ENCODE measurements around the gene MORN4. TPM values are rescaled to one million over a fixed set of nuclear protein-coding genes. Genes with fewer than 3 reads are reported as not detected.
"Not testable (repeated sequence)": the region's sequence is repeated elsewhere in the genome, so short reads cannot be mapped to it uniquely, and the experiment has no call there.

Gene MORN4
- total RNA-seq, 1 experiment from 2014 or later: 11.9 TPM

GRCh38 chr10:97577701-97578100 is 55.6 kb downstream of the MORN4 start:
- H3K79me2 ChIP-seq (ENCODE audit: insufficient read depth, low read length): no peaks in the 10 kb centered on the region
- no peak overlapping the region for H4K5ac ChIP-seq (ENCODE audit: insufficient read length, low read depth, low read length)
- H3K4me2 ChIP-seq (ENCODE audit: insufficient read depth, insufficient read length, low read length): no peak overlapping the region
- H2AFZ ChIP-seq (ENCODE audit: low read length): no peak overlapping the region
- no peak overlapping the region for H2BK20ac ChIP-seq (ENCODE audit: low read depth, low read length, poor library complexity, severe bottlenecking)
- no peak overlapping the region for H4K91ac ChIP-seq (ENCODE audit: insufficient read length, low read depth, low read length)
- H3K56ac ChIP-seq (ENCODE audit: insufficient read length, low read depth, low read length): no peak overlapping the region
- H3K23me2 ChIP-seq (ENCODE audit: insufficient read length, low read depth, low read length, poor library complexity, severe bottlenecking): no peaks in the 10 kb centered on the region
- H3K79me1 ChIP-seq (ENCODE audit: insufficient read depth, low read depth, low read length, poor library complexity, severe bottlenecking): no peaks in the 10 kb centered on the region
- WGBS (ENCODE audit: extremely low coverage, insufficient read length, low lambda C conversion rate): no CpG with 5 or more reads among the region's 9 CpGs
- Mint-ChIP-seq H3K9me3 (no peaks in the 10 kb centered on the region), H3K36me3 (ENCODE audit: insufficient read depth in 1 of 3, low read depth in 3 of 3) (no peaks in the 10 kb centered on the region), H3K27ac (no peak overlapping the region), H3K27me3 (ENCODE audit: low read depth) (peaks cover under 1% of the 10 kb centered on the region; the same call in 1 of the 2 replicates), H3K4me1 (peaks cover 9 to 12% of the 10 kb centered on the region in 2 experiments), H3K4me3 (no peak overlapping the region)
- H3K4me1 ChIP-seq (ENCODE audit: insufficient read depth, low read length): no peaks in the 10 kb centered on the region
- H2BK12ac ChIP-seq (ENCODE audit: insufficient read length, low read depth, low read length): no peak overlapping the region
- no peak overlapping the region for H3K4ac ChIP-seq (ENCODE audit: low read depth, low read length)
- H3K14ac ChIP-seq (ENCODE audit: insufficient read depth, low read length): no peak overlapping the region
- H3K23ac ChIP-seq (ENCODE audit: insufficient read length, low read depth, low read length): no peak overlapping the region
- no peak overlapping the region for H2AK5ac ChIP-seq (ENCODE audit: insufficient read length, low read length)
- no peak for DNase-seq
- H3K18ac ChIP-seq (ENCODE audit: insufficient read length, low read depth, low read length): no peak overlapping the region
- no peak overlapping the region for H2BK120ac ChIP-seq (ENCODE audit: low read depth, low read length, poor library complexity, severe bottlenecking)
- no peak overlapping the region for H2BK5ac ChIP-seq (ENCODE audit: insufficient read length, low read length)
- TF ChIP-seq, protein P1, sequence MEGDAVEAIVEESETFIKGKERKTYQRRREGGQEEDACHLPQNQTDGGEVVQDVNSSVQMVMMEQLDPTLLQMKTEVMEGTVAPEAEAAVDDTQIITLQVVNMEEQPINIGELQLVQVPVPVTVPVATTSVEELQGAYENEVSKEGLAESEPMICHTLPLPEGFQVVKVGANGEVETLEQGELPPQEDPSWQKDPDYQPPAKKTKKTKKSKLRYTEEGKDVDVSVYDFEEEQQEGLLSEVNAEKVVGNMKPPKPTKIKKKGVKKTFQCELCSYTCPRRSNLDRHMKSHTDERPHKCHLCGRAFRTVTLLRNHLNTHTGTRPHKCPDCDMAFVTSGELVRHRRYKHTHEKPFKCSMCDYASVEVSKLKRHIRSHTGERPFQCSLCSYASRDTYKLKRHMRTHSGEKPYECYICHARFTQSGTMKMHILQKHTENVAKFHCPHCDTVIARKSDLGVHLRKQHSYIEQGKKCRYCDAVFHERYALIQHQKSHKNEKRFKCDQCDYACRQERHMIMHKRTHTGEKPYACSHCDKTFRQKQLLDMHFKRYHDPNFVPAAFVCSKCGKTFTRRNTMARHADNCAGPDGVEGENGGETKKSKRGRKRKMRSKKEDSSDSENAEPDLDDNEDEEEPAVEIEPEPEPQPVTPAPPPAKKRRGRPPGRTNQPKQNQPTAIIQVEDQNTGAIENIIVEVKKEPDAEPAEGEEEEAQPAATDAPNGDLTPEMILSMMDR (conservative IDR thresholded peaks at IDR 0.05): no peak
- no peaks in the 10 kb centered on the region for H4K20me1 ChIP-seq (ENCODE audit: control insufficient read depth, insufficient read depth, insufficient read length)
- H3K9ac ChIP-seq (ENCODE audit: extremely low read depth, insufficient read length, low read length): no peak overlapping the region
- no peak overlapping the region for H2BK15ac ChIP-seq (ENCODE audit: low read depth, low read length)
- H3K27me3 ChIP-seq (ENCODE audit: insufficient read depth, low read length): no peaks in the 10 kb centered on the region
- H3T11ph ChIP-seq (ENCODE audit: low read length): no peak overlapping the region
- H3K9me3 ChIP-seq (ENCODE audit: control insufficient read depth, low read depth, low read length): no peaks in the 10 kb centered on the region
- H4K8ac ChIP-seq (replicated peaks; ENCODE audit: insufficient read length, low read depth, low read length): no peak overlapping the region
- H3K27ac ChIP-seq (ENCODE audit: insufficient read length, low read depth, low read length): no peak overlapping the region

DNA sequence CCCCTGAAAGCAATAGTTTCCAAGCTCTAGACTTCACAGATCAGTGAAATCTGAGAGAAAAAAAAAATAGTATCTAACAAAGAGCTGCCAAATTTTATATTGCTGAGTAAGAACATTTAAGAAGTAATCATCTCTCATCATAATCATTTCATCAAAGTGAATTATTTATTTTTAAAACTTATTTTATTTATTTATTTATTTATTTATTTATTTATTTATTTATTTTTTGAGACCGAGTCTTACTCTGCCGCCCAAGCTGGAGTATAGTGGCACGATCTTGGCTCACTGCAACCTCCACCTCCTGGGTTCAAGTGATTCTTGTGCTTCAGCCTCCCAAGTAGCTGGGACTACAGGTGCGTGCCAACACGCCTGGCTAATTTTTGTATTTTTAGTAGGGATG is 56.8 kb downstream of the MORN4 start:
- not testable (repeated sequence) for H3K4me2 ChIP-seq (ENCODE audit: insufficient read depth, insufficient read length, low read length); H3K9me3 ChIP-seq (ENCODE audit: control insufficient read depth, low read depth, low read length); H3K79me1 ChIP-seq (ENCODE audit: insufficient read depth, low read depth, low read length, poor library complexity, severe bottlenecking); H4K91ac ChIP-seq (ENCODE audit: insufficient read length, low read depth, low read length); H2BK20ac ChIP-seq (ENCODE audit: low read depth, low read length, poor library complexity, severe bottlenecking); H4K20me1 ChIP-seq (ENCODE audit: control insufficient read depth, insufficient read depth, insufficient read length); H4K8ac ChIP-seq (replicated peaks; ENCODE audit: insufficient read length, low read depth, low read length); H3K56ac ChIP-seq (ENCODE audit: insufficient read length, low read depth, low read length); H3K14ac ChIP-seq (ENCODE audit: insufficient read depth, low read length); H3T11ph ChIP-seq (ENCODE audit: low read length); H3K9me3 Mint-ChIP-seq; H2AFZ ChIP-seq (ENCODE audit: low read length); H2BK15ac ChIP-seq (ENCODE audit: low read depth, low read length); H3K23ac ChIP-seq (ENCODE audit: insufficient read length, low read depth, low read length); H2BK120ac ChIP-seq (ENCODE audit: low read depth, low read length, poor library complexity, severe bottlenecking); H3K4me3 Mint-ChIP-seq; H3K79me2 ChIP-seq (ENCODE audit: insufficient read depth, low read length); H2BK5ac ChIP-seq (ENCODE audit: insufficient read length, low read length); H3K27ac ChIP-seq (ENCODE audit: insufficient read length, low read depth, low read length); H3K9ac ChIP-seq (ENCODE audit: extremely low read depth, insufficient read length, low read length); H2BK12ac ChIP-seq (ENCODE audit: insufficient read length, low read depth, low read length); H3K36me3 Mint-ChIP-seq (ENCODE audit: insufficient read depth in 1 of 3, low read depth in 3 of 3); H3K4ac ChIP-seq (ENCODE audit: low read depth, low read length); H3K18ac ChIP-seq (ENCODE audit: insufficient read length, low read depth, low read length); H3K27me3 Mint-ChIP-seq (ENCODE audit: low read depth); H3K27me3 ChIP-seq (ENCODE audit: insufficient read depth, low read length); H3K4me1 ChIP-seq (ENCODE audit: insufficient read depth, low read length); H2AK5ac ChIP-seq (ENCODE audit: insufficient read length, low read length); H4K5ac ChIP-seq (ENCODE audit: insufficient read length, low read depth, low read length); H3K23me2 ChIP-seq (ENCODE audit: insufficient read length, low read depth, low read length, poor library complexity, severe bottlenecking); DNase-seq
- Mint-ChIP-seq H3K4me1 (peaks cover 11 to 13% of the 10 kb centered on the region in 2 experiments), H3K27ac (peak overlapping the region in 1 of 3 experiments; percentile 11; a peak in 1 of 7 replicates)
- no CpG with 5 or more reads among the region's 5 CpGs for WGBS (ENCODE audit: extremely low coverage, insufficient read length, low lambda C conversion rate)

Measured in H9 (cell line).